Skeletal muscle satellite cell (primary cell): ENCODE data around the gene WDR81.

Source experiments
- H3K27me3 ChIP-seq: 2 replicates; pipeline ENCODE4 v1.7.0; 2013; ENCODE audit warnings: low read length; ENCODE audit not compliant: control insufficient read depth, insufficient read depth
- H3K36me3 ChIP-seq: 2 replicates; pipeline ENCODE4 v1.7.0; 2013; ENCODE audit warnings: mild to moderate bottlenecking, control low read depth, low read length; ENCODE audit not compliant: insufficient read depth
- H3K4me1 ChIP-seq: 2 replicates; pipeline ENCODE4 v1.7.0; 2013; ENCODE audit warnings: low read length; ENCODE audit not compliant: control insufficient read depth, insufficient read depth
- H3K4me2 ChIP-seq: 2 replicates; pipeline ENCODE4 v1.7.0; 2013; ENCODE audit warnings: mild to moderate bottlenecking, low read length
- H3K4me3 ChIP-seq: 2 replicates; pipeline ENCODE4 v1.7.0; 2013; ENCODE audit warnings: low read length
- H3K9ac ChIP-seq: 2 replicates; pipeline ENCODE4 v1.7.0; 2013; ENCODE audit warnings: mild to moderate bottlenecking, low read depth, low read length, moderate library complexity
- H3K9me3 ChIP-seq: replicated peaks from 2 replicates; pipeline ENCODE4 v1.7.0; 2013; ENCODE audit warnings: mild to moderate bottlenecking, control low read depth, low read length

Gene WDR81

DNA sequence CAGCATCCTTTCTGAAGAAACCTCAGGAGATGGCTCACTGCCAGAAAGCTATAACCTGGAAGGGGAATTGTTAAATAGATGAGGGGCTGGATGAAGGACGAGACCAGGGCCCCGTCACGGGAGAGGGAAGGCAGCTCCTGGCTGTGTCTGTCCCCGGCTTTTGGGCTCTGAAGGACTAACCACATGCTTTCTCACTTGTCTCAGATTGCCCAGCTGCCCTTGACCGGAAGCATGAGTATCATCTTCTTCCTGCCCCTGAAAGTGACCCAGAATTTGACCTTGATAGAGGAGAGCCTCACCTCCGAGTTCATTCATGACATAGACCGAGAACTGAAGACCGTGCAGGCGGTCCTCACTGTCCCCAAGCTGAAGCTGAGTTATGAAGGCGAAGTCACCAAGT is 51.8 kb downstream of the WDR81 start:
- Histone ChIP-seq H3K4me1 (peaks cover 26% of the 10 kb centered on the region), H3K36me3 (peaks cover 38% of the 10 kb centered on the region), H3K9me3 (no peaks in the 10 kb centered on the region), H3K4me3 (no peak overlapping the region), H3K9ac (no peak overlapping the region), H3K4me2 (no peak overlapping the region), H3K27me3 (no peaks in the 10 kb centered on the region)

DNA sequence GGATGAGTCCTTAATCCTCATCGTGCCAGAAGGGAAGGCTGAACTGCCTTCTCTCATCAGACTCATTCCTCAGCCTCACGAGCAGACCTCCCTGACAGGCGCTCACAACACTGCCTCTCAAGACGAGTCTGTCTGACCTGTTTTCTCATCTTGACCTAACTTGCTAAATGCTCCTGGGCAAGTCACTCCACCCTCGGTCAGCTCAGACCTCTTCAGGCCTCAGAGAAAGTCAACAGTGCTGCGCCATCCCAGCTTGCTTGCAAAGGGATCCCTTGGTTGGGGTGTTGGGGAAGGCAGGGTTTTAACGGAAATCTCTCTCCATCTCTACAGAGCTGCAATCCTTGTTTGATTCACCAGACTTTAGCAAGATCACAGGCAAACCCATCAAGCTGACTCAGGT is 52.4 kb downstream of the WDR81 start:
- Histone ChIP-seq H3K4me2 (no peak overlapping the region), H3K36me3 (peaks cover 42% of the 10 kb centered on the region), H3K9me3 (no peaks in the 10 kb centered on the region), H3K4me3 (no peak overlapping the region), H3K9ac (no peak overlapping the region), H3K4me1 (peaks cover 28% of the 10 kb centered on the region), H3K27me3 (no peaks in the 10 kb centered on the region)

DNA sequence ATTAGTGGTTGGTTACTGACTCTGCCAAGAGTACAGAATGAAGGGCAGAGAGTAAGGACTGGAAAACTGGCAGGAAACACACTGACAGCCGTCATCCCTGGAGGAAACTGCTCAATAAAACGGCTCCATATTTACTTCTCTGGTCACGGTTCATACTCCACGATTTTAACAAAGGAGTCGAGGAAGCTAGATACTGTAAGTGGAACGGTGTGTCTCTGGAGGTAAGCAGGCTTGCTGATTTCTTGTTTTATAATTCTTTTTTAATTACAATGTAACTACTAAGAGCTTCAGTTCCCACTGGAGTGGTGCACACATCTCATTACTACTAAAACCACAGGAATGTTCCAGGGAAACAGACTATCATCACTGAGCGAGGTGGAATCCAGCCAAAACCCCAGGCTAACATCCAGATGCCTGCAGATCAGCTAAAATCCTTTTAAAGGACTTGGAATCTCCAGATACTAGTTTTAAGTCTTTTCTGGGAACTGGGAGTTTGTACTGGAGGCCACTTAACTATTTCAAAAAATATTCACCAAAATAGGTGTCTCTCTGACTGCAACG is 55.1 kb downstream of the WDR81 start:
- Histone ChIP-seq H3K4me2 (peak overlapping the region; percentile 70), H3K4me1 (peaks cover 45% of the 10 kb centered on the region), H3K9me3 (no peaks in the 10 kb centered on the region), H3K9ac (peak overlapping the region; percentile 61), H3K36me3 (peaks cover 37% of the 10 kb centered on the region), H3K4me3 (peak overlapping the region; percentile 46), H3K27me3 (no peaks in the 10 kb centered on the region)

DNA sequence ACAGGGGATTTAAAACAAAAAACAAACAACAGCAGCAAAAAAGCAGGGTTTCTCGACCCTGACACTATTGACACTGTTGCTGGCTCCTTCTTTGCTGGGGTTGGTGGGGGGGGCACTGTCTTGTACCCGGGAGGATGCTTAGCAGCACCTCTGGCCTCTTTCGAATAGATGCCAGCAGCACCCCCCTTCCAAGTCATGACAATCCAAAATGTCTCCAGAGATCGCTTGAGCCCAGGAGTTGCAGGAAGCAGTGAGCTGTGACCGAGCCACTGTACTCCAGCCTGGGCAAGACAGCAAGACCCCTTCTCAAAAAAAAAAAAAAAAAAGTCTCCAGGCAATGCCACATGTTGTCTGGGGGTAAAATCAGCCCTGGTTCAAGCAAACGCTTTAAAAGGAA is 57.7 kb downstream of the WDR81 start:
- Histone ChIP-seq H3K36me3 (peaks cover 25% of the 10 kb centered on the region), H3K9ac (peak overlapping the region; percentile 84), H3K4me3 (peak overlapping the region; percentile 39), H3K9me3 (no peaks in the 10 kb centered on the region), H3K27me3 (no peaks in the 10 kb centered on the region), H3K4me1 (peaks cover 57% of the 10 kb centered on the region), H3K4me2 (peak overlapping the region; percentile 75)

- H3K9me3 ChIP-seq, result no peaks in the 10 kb centered on the region
- H3K9ac ChIP-seq, result peak overlapping the region; percentile 84
- peaks cover 17% of the 10 kb centered on the region for H3K36me3 ChIP-seq
- no peaks in the 10 kb centered on the region for H3K27me3 ChIP-seq
- peaks cover 66% of the 10 kb centered on the region for H3K4me1 ChIP-seq
- H3K4me3 ChIP-seq, result peak overlapping the region; percentile 39
- H3K4me2 ChIP-seq, result peak overlapping the region; percentile 75
These were observed 58.8 kb downstream of the WDR81 start for GRCh38 chr17:1783271-1783670.

GRCh38 chr17:1783834-1784611 is 59.5 kb downstream of the WDR81 start:
- peaks cover 60% of the 10 kb centered on the region for H3K4me1 ChIP-seq
- no peaks in the 10 kb centered on the region for H3K27me3 ChIP-seq
- H3K9ac ChIP-seq, result peak overlapping the region; percentile 84
- H3K36me3 ChIP-seq, result peaks cover 11% of the 10 kb centered on the region
- H3K4me3 ChIP-seq, result peak overlapping the region; percentile 39
- H3K4me2 ChIP-seq, result peak overlapping the region; percentile 75
- H3K9me3 ChIP-seq, result no peaks in the 10 kb centered on the region

DNA sequence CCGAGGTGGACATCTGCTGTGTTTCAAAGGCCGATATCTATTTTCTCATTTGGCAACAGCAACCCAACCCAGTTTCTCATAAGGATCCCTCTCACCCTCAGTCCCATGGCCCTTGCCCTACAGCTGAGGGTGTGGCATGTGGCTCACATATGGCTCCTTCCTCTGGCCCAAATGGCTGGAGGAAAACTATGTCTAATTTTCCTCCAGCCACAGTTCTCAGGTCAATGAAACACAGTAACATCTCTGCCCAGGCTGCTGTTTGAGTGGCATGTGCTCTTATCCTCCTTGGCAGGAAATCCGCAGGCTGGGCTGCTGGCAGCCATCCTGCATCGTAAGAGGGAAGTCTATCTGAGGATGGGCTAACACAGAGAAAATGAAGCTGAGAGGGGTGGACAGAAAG is 61.4 kb downstream of the WDR81 start:
- Histone ChIP-seq H3K4me2 (no peak overlapping the region), H3K27me3 (no peaks in the 10 kb centered on the region), H3K9ac (no peak overlapping the region), H3K4me1 (peaks cover 47% of the 10 kb centered on the region), H3K9me3 (no peaks in the 10 kb centered on the region), H3K4me3 (no peak overlapping the region), H3K36me3 (peaks cover 11% of the 10 kb centered on the region)

DNA sequence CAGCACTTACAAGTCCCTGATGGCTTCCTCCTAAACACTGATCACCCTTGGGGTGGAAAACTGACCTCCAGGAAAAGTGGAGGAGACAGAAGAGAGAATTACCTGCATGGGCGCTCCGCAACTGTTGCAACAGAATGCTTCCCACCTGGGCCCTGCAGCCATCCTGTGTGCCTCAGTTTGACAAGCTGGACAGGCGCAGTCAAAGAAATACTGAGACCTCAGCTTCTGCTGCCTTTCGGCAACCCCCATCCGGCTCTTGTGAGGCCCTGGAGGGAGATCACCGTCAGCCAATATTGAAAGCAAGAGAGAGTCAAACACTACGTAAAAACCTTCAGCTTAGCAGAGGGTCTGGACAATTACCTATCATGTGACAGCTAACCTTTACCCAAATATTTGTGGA is 62.2 kb downstream of the WDR81 start:
- Histone ChIP-seq H3K27me3 (no peaks in the 10 kb centered on the region), H3K9me3 (no peaks in the 10 kb centered on the region), H3K36me3 (peaks cover 6% of the 10 kb centered on the region)

GRCh38 chr17:1787301-1787902 is 62.9 kb downstream of the WDR81 start:
- Histone ChIP-seq H3K9ac (peak overlapping the region; percentile 45), H3K4me1 (peaks cover 40% of the 10 kb centered on the region), H3K27me3 (no peaks in the 10 kb centered on the region), H3K4me2 (peak overlapping the region; percentile 41), H3K36me3 (peaks cover 3% of the 10 kb centered on the region), H3K9me3 (no peaks in the 10 kb centered on the region), H3K4me3 (peak overlapping the region; percentile 1)

More for the DNA sequence above, 62.2 kb downstream of the WDR81 start:
- Histone ChIP-seq H3K4me2 (no peak overlapping the region), H3K4me3 (no peak overlapping the region), H3K9ac (peak overlapping the region; percentile 45), H3K4me1 (peaks cover 47% of the 10 kb centered on the region)
